NOMO-1 treated with dmso at 0.1 percent for 144 hours (cell line): Measurements from ENCODE around the gene GEN1.

Experiments used
- DNase-seq: peaks from one replicate; lab custom pipeline; 2025; ENCODE audit not compliant: unreplicated experiment; lab: John Stamatoyannopoulos, UW

Gene GEN1

GRCh38 chr2:17752246-17752645, 1.7 kb upstream of the GEN1 start:
- DNase-seq: no peak

- DNase-seq: no peak
These were observed 791 bp upstream of the GEN1 start for GRCh38 chr2:17752892-17753802.

GRCh38 chr2:17754773-17755425, 961 bp downstream of the GEN1 start:
- no peak for DNase-seq

GRCh38 chr2:17756668-17757067, 2.7 kb downstream of the GEN1 start:
- no peak for DNase-seq

- no peak for DNase-seq
These were observed 3.4 kb downstream of the GEN1 start for GRCh38 chr2:17757321-17757720.

DNA sequence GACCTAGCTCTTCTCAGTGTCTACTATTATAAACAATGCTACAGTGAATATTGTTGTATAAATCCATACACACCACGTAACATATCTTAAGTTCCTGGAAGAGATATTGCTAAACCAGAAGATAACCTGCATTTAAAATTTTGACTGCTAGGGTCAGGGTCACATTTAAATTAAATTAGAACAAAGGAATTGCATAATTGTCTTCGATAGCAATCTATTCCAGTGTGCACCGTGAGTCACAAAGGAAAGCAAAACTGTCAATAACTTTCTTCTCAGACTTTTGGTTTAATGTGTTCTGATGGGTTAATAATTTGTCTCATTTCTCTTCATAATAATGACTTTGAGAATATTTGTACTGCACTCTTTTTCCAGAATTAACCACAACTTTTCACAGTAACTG, 4.2 kb downstream of the GEN1 start:
- no peak for DNase-seq

DNA sequence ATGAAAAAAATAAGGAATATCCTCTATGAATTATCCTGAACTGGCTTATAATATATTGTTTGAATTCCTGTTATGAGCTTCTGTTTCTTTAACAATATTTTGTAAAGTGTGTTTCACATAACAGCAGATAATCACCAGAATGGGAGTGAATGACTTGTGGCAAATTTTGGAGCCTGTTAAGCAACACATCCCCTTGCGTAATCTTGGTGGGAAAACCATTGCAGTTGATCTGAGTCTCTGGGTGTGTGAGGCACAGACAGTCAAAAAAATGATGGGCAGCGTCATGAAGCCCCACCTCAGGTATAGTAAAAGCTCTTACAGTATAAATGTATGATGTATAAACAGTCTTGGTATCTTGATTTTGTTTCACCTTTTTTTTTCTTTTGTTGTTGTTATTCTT, 5.9 kb downstream of the GEN1 start:
- DNase-seq: peak; percentile 32

GRCh38 chr2:17762451-17762850, 8.5 kb downstream of the GEN1 start:
- DNase-seq: no peak

DNA sequence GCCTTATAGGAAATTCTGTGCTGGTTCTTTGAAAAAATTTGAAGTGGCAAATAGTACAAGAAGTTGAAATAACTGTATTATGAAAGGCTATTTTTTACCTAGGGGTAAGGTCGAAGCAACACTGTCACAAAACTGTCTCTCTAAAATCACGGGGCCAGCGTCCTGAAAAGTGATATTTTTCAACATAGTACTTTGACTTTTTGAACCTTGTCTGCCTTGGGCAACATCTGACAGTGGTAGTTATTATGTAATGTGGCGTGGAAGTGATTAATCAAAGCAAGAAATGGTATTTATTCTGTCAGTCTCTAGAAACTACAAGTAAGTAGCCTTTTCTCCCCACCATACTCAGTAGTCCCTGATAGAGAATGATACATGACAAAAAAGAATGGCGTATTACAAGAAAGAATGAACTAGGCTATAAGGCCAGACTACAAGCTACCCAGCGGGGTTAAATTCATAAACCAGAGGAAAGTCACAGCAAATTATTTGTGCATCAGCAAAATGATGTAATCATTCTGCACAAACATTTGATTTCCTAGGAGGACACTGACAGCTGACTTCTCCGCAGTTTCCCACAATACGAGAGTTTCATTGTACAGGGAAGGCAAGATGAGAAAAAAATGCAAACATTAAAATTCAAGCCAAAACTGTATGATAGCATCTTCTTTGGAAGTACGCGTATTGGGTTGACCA, 9.8 kb downstream of the GEN1 start:
- no peak for DNase-seq

DNA sequence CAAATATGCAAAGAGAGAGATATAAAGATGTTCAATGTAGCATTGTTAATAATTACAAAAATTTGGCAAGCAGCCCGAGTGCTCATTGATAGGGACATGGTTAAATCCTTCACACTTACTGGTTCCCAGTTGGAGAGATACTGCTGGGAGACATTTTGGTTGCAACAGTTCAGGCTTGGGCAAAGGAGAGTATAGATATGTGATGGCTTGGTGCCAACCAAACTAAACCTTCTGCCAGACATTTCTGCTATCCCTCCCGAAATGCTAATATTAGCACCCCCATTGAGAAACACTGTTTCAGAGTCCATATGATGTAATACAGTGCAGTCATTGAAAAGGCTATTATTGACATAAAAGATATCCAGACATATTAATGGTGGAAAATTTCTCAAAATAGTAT, 11.5 kb downstream of the GEN1 start:
- no peak for DNase-seq

GRCh38 chr2:17768894-17769293, 15.0 kb downstream of the GEN1 start:
- DNase-seq: no peak

- DNase-seq: no peak
These were observed 18.0 kb downstream of the GEN1 start for GRCh38 chr2:17771956-17772355.

DNA sequence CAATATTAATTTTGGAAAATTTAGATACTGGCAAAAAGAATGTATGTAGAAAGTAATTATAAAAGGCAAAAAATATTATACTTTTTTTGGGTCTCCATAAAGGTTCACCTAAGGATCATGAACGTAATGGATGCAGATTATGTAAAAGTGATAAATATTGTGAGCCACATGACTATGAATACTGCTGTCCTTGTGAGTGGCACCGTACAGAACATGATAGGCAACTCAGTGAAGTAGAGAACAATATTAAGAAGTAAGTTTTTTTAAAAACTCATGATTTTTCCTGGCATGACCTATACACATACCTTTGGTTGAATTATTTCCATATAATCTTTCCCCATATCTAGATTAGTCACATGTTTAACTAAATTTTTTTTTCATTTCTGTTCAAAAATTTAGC, 18.6 kb downstream of the GEN1 start:
- no peak for DNase-seq

GRCh38 chr2:17780546-17780945, 26.6 kb downstream of the GEN1 start:
- no peak for DNase-seq

DNA sequence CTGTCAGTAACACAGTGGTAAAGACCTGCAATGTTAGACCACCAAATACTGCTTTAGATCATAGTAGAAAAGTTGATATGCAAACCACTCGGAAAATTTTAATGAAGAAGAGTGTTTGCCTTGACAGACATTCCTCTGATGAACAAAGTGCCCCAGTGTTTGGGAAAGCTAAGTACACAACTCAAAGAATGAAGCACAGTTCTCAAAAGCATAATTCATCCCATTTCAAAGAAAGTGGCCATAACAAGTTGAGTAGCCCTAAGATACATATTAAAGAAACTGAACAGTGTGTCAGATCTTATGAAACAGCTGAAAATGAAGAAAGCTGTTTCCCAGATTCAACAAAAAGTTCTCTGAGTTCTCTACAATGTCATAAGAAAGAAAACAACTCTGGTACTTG, 27.5 kb downstream of the GEN1 start:
- DNase-seq: no peak

DNA sequence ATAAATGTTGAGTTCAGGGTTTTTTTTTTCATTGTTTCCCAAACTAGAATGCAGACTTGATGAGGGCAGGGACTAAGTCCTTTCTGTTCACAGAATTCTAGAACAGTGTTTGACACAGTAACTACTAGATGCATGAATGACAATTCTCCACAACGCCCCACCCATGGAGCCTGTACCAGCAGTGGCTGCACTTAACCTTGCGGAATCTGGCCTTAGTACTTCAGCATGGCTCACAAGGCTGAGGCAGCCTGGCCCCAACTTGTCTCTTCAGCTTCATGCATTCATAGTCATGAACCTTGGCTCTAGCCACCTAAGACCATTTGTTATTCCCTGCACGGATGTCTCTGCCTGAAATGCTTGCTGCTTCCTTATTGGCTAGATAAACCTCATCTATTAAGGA, 32.8 kb downstream of the GEN1 start:
- DNase-seq: no peak

GRCh38 chr2:17788773-17789172, 34.8 kb downstream of the GEN1 start:
- DNase-seq: no peak

GRCh38 chr2:17790536-17790935, 36.6 kb downstream of the GEN1 start:
- DNase-seq: no peak

DNA sequence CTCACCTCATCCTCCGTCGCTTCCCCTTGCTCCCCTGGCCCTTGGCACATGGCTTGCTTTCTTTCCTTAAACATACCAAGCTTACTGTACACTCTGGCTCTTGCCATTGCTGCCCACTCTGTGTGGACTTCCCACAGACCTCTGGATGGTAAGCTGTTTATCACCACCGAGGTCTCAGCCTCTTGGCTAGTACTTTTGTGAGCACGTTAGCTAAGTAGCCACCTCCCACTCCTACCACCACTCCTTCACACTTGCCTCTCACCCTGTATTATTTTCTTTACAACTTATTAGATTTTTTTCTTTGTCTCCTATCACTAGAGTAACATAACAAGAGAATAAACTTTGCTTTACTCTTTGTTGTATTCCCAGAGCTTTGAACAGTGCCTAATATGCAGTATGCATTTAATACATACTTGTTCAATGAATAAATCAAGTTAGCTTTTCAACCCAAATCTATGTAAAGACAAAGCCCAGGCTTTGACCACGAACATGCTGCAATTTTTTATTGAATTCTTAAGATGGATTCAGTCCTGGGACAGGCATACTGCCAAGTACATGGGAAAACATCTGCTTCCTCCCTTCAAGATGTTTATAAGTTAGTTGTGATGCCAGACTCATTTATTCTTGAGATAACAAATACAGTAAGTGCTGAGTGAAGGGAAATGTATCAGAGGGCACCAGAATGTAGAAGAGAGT, 37.3 kb downstream of the GEN1 start:
- DNase-seq: no peak

GRCh38 chr2:17791817-17792130, 37.8 kb downstream of the GEN1 start:
- no peak for DNase-seq

- DNase-seq: no peak
These were observed 38.6 kb downstream of the GEN1 start for GRCh38 chr2:17792515-17792914.

GRCh38 chr2:17793296-17793695, 39.4 kb downstream of the GEN1 start:
- DNase-seq: no peak
